Right lobe of liver (tissue), 4 donors: Measurements from ENCODE around the gene GOLGA3.

Source experiments
- POLR2A ChIP-seq: fragments of 450-650 bp; IDR thresholded peaks from one replicate; pipeline ENCODE4 v1.6.1; 2017; ENCODE audit warnings: antibody characterized with exemption, mild to moderate bottlenecking
- TF ChIP-seq, protein P1 (sequence below), 4 donors: fragments of 200-600 bp in 3 of 4; fragments of 450-650 bp in 1 of 4; IDR thresholded peaks; one replicate each; pipeline versions ENCODE4 v1.5.1 to v1.8.0; 2016 to 2022; ENCODE audit warnings: antibody characterized with exemption in 4 of 4, mild to moderate bottlenecking in 2 of 4
- donor health status: DM: no; HTN: no; CAD: no.
- donor health status: DM: no; HTN: no; CAD: no.
- donor health status: DM: no; HTN: yes; CAD: no.

DNA sequence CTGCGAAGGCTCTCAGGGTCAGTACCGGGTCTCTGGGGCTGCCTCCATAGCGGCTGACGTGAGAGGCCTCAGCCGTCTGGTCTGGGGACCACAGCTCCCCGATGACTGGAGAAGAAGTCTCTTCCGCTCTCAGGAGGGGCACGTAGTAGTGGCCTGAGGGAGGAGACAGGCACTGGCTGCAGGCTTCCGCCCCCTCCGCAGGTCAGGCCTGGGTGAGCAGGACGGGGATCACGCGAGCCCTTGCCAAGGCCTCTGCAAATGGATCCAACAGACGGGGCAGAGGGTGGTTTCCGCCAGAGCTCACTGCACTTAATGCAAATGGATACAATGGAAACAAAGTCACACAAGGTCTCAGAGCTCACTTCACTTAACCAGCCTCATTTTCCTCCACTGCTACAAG lies 91.8 kb downstream of the GOLGA3 start:
- no peak for TF ChIP-seq POLR2A
- TF ChIP-seq, protein P1, sequence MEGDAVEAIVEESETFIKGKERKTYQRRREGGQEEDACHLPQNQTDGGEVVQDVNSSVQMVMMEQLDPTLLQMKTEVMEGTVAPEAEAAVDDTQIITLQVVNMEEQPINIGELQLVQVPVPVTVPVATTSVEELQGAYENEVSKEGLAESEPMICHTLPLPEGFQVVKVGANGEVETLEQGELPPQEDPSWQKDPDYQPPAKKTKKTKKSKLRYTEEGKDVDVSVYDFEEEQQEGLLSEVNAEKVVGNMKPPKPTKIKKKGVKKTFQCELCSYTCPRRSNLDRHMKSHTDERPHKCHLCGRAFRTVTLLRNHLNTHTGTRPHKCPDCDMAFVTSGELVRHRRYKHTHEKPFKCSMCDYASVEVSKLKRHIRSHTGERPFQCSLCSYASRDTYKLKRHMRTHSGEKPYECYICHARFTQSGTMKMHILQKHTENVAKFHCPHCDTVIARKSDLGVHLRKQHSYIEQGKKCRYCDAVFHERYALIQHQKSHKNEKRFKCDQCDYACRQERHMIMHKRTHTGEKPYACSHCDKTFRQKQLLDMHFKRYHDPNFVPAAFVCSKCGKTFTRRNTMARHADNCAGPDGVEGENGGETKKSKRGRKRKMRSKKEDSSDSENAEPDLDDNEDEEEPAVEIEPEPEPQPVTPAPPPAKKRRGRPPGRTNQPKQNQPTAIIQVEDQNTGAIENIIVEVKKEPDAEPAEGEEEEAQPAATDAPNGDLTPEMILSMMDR (IDR thresholded peaks at IDR 0.05), result no peak
